HG03039 (cell line): ENCODE results near the gene BPIFA3.

Source experiments
- ATAC-seq: cut with Tn5 transposase; IDR thresholded peaks from one replicate; pipeline ENCODE4 v1.9.1; 2021; ENCODE audit warnings: mild to moderate bottlenecking, moderate library complexity; ENCODE audit not compliant: unreplicated experiment

BPIFA3 gene

DNA sequence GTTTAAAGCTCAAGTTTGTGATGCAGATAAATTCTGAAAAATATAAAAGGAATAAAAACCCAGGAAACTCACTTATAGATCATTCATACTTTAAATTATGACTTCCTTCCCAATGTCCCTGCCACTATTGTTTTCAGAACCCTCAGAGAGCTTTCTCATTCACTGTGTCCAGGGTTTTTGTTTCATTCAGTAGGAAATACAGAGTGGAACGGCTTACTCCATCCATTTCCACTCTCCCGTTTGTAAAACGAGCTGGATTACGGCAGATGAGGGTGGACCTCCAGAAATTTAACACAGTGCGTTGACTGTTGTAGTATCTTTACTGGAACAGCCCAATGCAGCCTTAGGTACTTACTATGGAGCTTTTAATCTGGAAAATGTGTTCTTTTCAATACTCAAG, 42.2 kb downstream of the BPIFA3 start:
- ATAC-seq = no peak

DNA sequence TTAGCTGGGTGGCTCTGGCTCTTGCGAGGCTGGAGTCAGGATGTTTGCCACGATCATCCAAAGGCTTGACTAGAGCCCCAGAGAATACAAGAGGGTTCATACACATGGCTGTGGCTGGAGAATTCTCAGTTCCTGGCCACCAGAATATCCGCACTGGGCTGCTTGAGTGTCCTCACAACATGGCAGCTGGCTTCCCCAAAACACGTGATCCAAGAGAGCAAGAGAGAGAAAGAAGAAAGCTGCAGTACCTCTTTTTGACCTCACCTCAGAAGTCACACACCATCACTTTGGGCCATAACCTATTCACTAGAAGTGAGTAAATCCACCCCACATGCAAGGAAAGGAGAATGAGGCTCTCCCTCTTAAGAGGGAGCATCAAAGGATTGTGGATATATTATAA, 44.3 kb downstream of the BPIFA3 start:
- no peak for ATAC-seq

DNA sequence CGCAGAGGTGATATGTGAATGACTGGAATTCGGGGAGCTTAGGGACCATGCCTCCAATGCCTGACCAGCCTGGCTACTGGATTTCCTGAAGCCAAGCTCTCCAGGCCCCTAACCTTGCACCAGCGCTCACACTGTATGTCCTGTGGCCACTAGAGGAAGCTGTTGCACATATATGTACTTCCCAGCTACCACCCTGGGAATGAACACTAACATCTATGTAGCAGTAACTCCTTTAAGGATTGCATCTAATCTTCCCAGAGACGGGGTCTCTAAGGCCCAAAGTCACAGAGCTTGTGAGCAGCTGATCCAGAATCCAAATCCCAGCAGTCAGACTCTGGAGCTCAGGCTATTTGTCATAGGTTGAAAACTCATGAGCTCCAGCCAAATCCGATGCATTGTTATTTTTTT, 45.5 kb downstream of the BPIFA3 start:
- ATAC-seq = no peak

GRCh38 chr20:33263784-33264183, 46.6 kb downstream of the BPIFA3 start:
- ATAC-seq = no peak

- no peak for ATAC-seq
Observed at GRCh38 chr20:33267701-33268100, 50.5 kb downstream of the BPIFA3 start.

DNA sequence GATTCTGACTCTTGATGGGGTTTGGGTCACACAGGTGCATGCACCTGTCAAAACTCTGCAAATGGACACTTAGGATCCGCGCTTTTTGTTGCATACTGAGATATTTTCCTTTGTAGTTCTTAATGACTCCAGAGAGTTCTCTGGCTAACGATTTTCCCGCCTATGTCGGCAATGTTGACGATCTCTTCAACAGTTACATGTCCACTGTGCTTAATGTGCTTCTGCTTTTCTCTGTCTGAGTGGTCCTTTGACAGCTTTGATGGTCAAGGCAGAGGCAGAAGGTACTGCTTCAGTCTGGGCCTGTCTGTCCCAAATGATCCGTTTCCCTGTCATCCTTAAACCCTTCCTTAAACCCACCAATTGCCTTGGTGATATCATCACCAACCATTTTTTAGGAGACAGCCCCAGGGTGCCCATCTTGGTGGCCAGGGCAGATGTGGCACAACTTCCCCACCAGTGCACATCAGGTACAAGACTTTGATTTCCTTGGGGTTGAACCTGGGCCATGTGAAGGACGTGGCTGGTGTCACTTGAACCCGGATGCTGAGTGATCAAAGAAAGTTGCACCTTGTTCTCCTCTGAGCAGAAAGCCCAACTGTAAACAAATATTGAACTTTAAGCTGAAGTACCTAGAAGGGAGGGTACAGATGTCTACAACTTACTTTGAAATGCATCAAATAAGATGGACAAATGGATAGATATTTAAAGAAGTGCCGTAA, 55.2 kb downstream of the BPIFA3 start:
- ATAC-seq = no peak

GRCh38 chr20:33273117-33273851, 56.1 kb downstream of the BPIFA3 start:
- ATAC-seq = no peak

- no peak for ATAC-seq
Observed at GRCh38 chr20:33275215-33275614, 58.1 kb downstream of the BPIFA3 start.

DNA sequence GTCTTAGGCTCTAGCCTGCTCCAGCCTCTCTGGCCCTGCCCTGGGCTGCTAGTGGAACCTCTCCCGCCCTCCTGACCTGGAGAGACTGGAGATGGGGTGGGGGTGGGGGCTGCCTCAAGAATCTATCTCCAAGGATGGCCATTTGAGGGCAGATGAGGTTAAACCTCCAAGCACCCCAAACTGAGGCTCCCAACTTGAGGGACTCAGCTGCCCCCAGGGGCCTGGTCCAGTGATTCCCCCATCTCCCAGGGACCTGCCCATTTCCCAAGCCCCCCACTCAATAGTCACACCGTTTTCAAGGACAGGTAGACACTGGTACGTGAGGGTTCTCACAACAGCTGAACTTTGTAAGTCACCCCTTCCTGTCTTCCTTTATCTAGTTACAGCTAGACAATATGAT, 58.7 kb downstream of the BPIFA3 start:
- no peak for ATAC-seq

GRCh38 chr20:33276303-33277113, 59.4 kb downstream of the BPIFA3 start:
- ATAC-seq = no peak
